ENCODE measurements around the gene ADI1. TPM values are rescaled to one million over a fixed set of nuclear protein-coding genes. Genes with fewer than 3 reads are reported as not detected.
A peak's percentile ranks its signal among the peaks of the same experiment; 100 is the strongest.
"Not testable (repeated sequence)": the region's sequence is repeated elsewhere in the genome, so short reads cannot be mapped to it uniquely, and the experiment has no call there.

Gene ADI1
- total and polyA plus RNA-seq, 4 donors = 56.2 to 660 (median 158) TPM

- H3K9ac ChIP-seq (ENCODE audit: low read depth in 1 of 2, low read length in 2 of 2); H3K9me3 ChIP-seq (ENCODE audit: control insufficient read depth in 4 of 4, low read length in 3 of 4); H3K4me3 ChIP-seq (ENCODE audit: low read depth in 1 of 3, low read length in 3 of 3); DNase-seq (ENCODE audit: low spot score); H3K27me3 ChIP-seq (ENCODE audit: control insufficient read depth in 4 of 4, insufficient read depth in 4 of 4, low read length in 3 of 4): not testable (repeated sequence)
- Histone ChIP-seq H3K4me1 (ENCODE audit: control insufficient read depth in 4 of 4, insufficient read depth in 4 of 4, low read length in 3 of 4) (peaks cover 4 to 51% (median 30%) of the 10 kb centered on the region in 4 donors), H3K36me3 (ENCODE audit: control insufficient read depth in 4 of 4, insufficient read depth in 3 of 4, low read depth in 1 of 4, low read length in 3 of 4) (peaks cover 2 to 33% (median 26%) of the 10 kb centered on the region in 4 donors), H3K27ac (ENCODE audit: low read depth in 1 of 2, low read length in 2 of 2) (peak overlapping the region; percentile 55 to 68)
- peak; percentile 36 for TF ChIP-seq HNF4G (IDR thresholded peaks at IDR 0.05)
- peak; percentile 41 to 79 for TF ChIP-seq RXRA (IDR thresholded peaks at IDR 0.05)
- peak in 1 of 2 donors; percentile 28 for TF ChIP-seq JUND (IDR thresholded peaks at IDR 0.05)
- peak; percentile 33 for TF ChIP-seq NR2F2 (IDR thresholded peaks at IDR 0.05)
- peak; percentile 80 to 85 for TF ChIP-seq HNF4A (conservative IDR thresholded peaks at IDR 0.05)
- peak; percentile 44 for TF ChIP-seq SP1 (IDR thresholded peaks at IDR 0.05)
- 60% methylated on average over 5 of the region's 5 CpGs for WGBS
Measured at GRCh38 chr2:3515438-3515837, 3.9 kb downstream of the ADI1 start.

GRCh38 chr2:3513026-3513810 is 6.1 kb downstream of the ADI1 start:
- DNase-seq (ENCODE audit: low spot score) = no peak
- Histone ChIP-seq H3K27ac (ENCODE audit: low read depth in 1 of 2, low read length in 2 of 2) (no peak overlapping the region), H3K4me3 (ENCODE audit: low read depth in 1 of 3, low read length in 3 of 3) (no peak overlapping the region), H3K27me3 (ENCODE audit: control insufficient read depth in 4 of 4, insufficient read depth in 4 of 4, low read length in 3 of 4) (no peaks in the 10 kb centered on the region), H3K9me3 (ENCODE audit: control insufficient read depth in 4 of 4, low read length in 3 of 4) (no peaks in the 10 kb centered on the region), H3K4me1 (ENCODE audit: control insufficient read depth in 4 of 4, insufficient read depth in 4 of 4, low read length in 3 of 4) (peaks cover 6 to 48% (median 24%) of the 10 kb centered on the region in 4 donors), H3K36me3 (ENCODE audit: control insufficient read depth in 4 of 4, insufficient read depth in 3 of 4, low read depth in 1 of 4, low read length in 3 of 4) (peaks cover 2 to 37% (median 28%) of the 10 kb centered on the region in 4 donors), H3K9ac (ENCODE audit: low read depth in 1 of 2, low read length in 2 of 2) (no peak overlapping the region)
- no peak for TF ChIP-seq GABPA (IDR thresholded peaks at IDR 0.05 in 1 of 2, conservative IDR thresholded peaks at IDR 0.05 in 1 of 2)
- TF ChIP-seq NR2F2 (IDR thresholded peaks at IDR 0.05) = no peak
- no peak for TF ChIP-seq TAF1 (conservative IDR thresholded peaks at IDR 0.05)
- TF ChIP-seq MAX (IDR thresholded peaks at IDR 0.05) = no peak
- TF ChIP-seq ZBTB33 (IDR thresholded peaks at IDR 0.05) = no peak
- no peak for TF ChIP-seq SP1 (IDR thresholded peaks at IDR 0.05)
- no peak for TF ChIP-seq ATF3 (IDR thresholded peaks at IDR 0.05)
- TF ChIP-seq FOXA2 (IDR thresholded peaks at IDR 0.05) = no peak
- TF ChIP-seq HNF4G (IDR thresholded peaks at IDR 0.05) = no peak
- no peak for TF ChIP-seq FOXA1 (IDR thresholded peaks at IDR 0.05)
- TF ChIP-seq HNF4A (conservative IDR thresholded peaks at IDR 0.05) = no peak
- WGBS = 87% methylated on average over 3 of the region's 3 CpGs

GRCh38 chr2:3512086-3512485 is 7.2 kb downstream of the ADI1 start:
- no peaks in the 10 kb centered on the region for H3K27me3 ChIP-seq (ENCODE audit: control insufficient read depth in 4 of 4, insufficient read depth in 4 of 4, low read length in 3 of 4)
- DNase-seq (ENCODE audit: low spot score) = no peak
- 69% methylated on average over 2 of the region's 2 CpGs for WGBS
- peaks cover 2 to 39% (median 28%) of the 10 kb centered on the region in 4 donors for H3K36me3 ChIP-seq (ENCODE audit: control insufficient read depth in 4 of 4, insufficient read depth in 3 of 4, low read depth in 1 of 4, low read length in 3 of 4)
- H3K27ac ChIP-seq (ENCODE audit: low read depth in 1 of 2, low read length in 2 of 2) = no peak overlapping the region
- peaks cover 6 to 42% (median 27%) of the 10 kb centered on the region in 4 donors for H3K4me1 ChIP-seq (ENCODE audit: control insufficient read depth in 4 of 4, insufficient read depth in 4 of 4, low read length in 3 of 4)
- TF ChIP-seq ZBTB33 (IDR thresholded peaks at IDR 0.05) (no peak), GABPA (IDR thresholded peaks at IDR 0.05 in 1 of 2, conservative IDR thresholded peaks at IDR 0.05 in 1 of 2) (no peak), RAD21 (IDR thresholded peaks at IDR 0.05) (no peak), TAF1 (conservative IDR thresholded peaks at IDR 0.05) (no peak), MAX (IDR thresholded peaks at IDR 0.05) (no peak), JUND (IDR thresholded peaks at IDR 0.05) (no peak)
- H3K9ac ChIP-seq (ENCODE audit: low read depth in 1 of 2, low read length in 2 of 2) = no peak overlapping the region
- H3K9me3 ChIP-seq (ENCODE audit: control insufficient read depth in 4 of 4, low read length in 3 of 4) = no peaks in the 10 kb centered on the region
- no peak overlapping the region for H3K4me3 ChIP-seq (ENCODE audit: low read depth in 1 of 3, low read length in 3 of 3)
